K562 (cell line): ENCODE data around the gene CIAO2A. TPM values are rescaled to one million over a fixed set of nuclear protein-coding genes. Genes with fewer than 3 reads are reported as not detected.

Experiments
- ATAC-seq: fragments of 200-7000 bp; cut with Tn5 transposase; 3 replicates; pipeline ENCODE4 v1.9.1; 2020; ENCODE audit warnings: moderate library complexity
- BruUV-seq: library from RNA; stranded (reverse); fragments of 400-500 nt; replicated peaks from 2 replicates; lab custom pipeline; 2021; lab: Mats Ljungman, UMichigan
- CTCF ChIA-PET: fragments of 300-600 bp; formaldehyde crosslinking; extraction: SDS; loops from one replicate; lab custom pipeline; 2021; ENCODE audit warnings: low intra/inter-chr PET ratio; lab: Yijun Ruan, JAX
- POLR2A ChIA-PET: fragments of 300-600, 350-650 bp; sonication (Branson Sonifier 250); formaldehyde crosslinking; extraction: SDS; loops from one replicate; lab custom pipeline; 2021; ENCODE audit warnings: antibody characterized with exemption, inconsistent platforms; lab: Yijun Ruan, JAX
- DNase-seq, 4 experiments: peaks; one replicate each; pipeline versions ENCODE4 v3.0.0 to v3.0.0-alpha.2; 2011 to 2018; ENCODE audit warnings: low spot score in 3 of 4, mixed read lengths in 3 of 4; ENCODE audit errors: extremely low read depth in 1 of 4
- FAIRE-seq: peaks from 2 replicates; lab custom pipeline; 2011; peaks lifted over from hg19 to GRCh38; lab: Jason Lieb, UNC
- H2AFZ ChIP-seq: 2 replicates; pipeline ENCODE4 v1.6.0; 2011; ENCODE audit warnings: low read depth, low read length, control low read depth, inconsistent platforms
- H3K27ac ChIP-seq: fragments of 200-600 bp; 3 replicates; pipeline ENCODE4 v1.8.0; 2011; ENCODE audit warnings: low read depth, mild to moderate bottlenecking, control low read depth, inconsistent platforms, low read length, moderate library complexity, mixed read lengths; ENCODE audit errors: extremely low read depth
- H3K27me3 ChIP-seq, 2 experiments: fragments of 300-600 bp in 1 of 2; 2 replicates in 1 of 2; 3 replicates in 1 of 2; pipeline versions ENCODE4 v1.6.0 to v1.8.0; 2011; ENCODE audit warnings: inconsistent platforms in 2 of 2, low read length in 2 of 2, mild to moderate bottlenecking in 1 of 2, mixed read lengths in 1 of 2, moderate library complexity in 1 of 2; ENCODE audit not compliant: control insufficient read depth in 2 of 2, insufficient read depth in 2 of 2
- H3K36me3 ChIP-seq: fragments of 300-600 bp; 3 replicates; pipeline ENCODE4 v1.8.0; 2011; ENCODE audit warnings: mild to moderate bottlenecking, low read length, inconsistent platforms; ENCODE audit not compliant: control insufficient read depth, insufficient read depth
- H3K4me1 ChIP-seq, 2 experiments: fragments of 200-600 bp in 1 of 2; replicated peaks in 1 of 2; 2 replicates in 1 of 2; 3 replicates in 1 of 2; pipeline versions ENCODE4 v1.5.1 to v1.8.0; 2011; ENCODE audit warnings: inconsistent platforms in 2 of 2, low read length in 2 of 2, mild to moderate bottlenecking in 1 of 2, mixed read lengths in 1 of 2, moderate library complexity in 1 of 2; ENCODE audit not compliant: control insufficient read depth in 2 of 2, insufficient read depth in 2 of 2
- H3K4me2 ChIP-seq: 2 replicates; pipeline ENCODE4 v1.6.1; 2011; ENCODE audit warnings: low read length, control low read depth, inconsistent platforms, mixed read lengths; ENCODE audit not compliant: insufficient read depth
- H3K4me3 ChIP-seq: fragments of 200-600 bp; sonication (generic), shearing (Covaris generic); 2 replicates; pipeline ENCODE4 v1.5.1; 2016; ENCODE audit warnings: control low read depth, inconsistent platforms
- H3K79me2 ChIP-seq: fragments of 200-600 bp; 3 replicates; pipeline ENCODE4 v1.8.0; 2011; ENCODE audit warnings: low read length, inconsistent platforms; ENCODE audit not compliant: control insufficient read depth, insufficient read depth
- H3K9ac ChIP-seq, 2 experiments: 2 replicates each; pipeline versions ENCODE4 v1.6.0 to v1.6.1; 2011; ENCODE audit warnings: low read depth in 2 of 2, low read length in 2 of 2, control low read depth in 1 of 2, inconsistent platforms in 1 of 2, mild to moderate bottlenecking in 1 of 2, mixed read lengths in 1 of 2; ENCODE audit not compliant: insufficient read depth in 1 of 2
- H3K9me1 ChIP-seq: one replicate; pipeline ENCODE4 v1.6.0; 2011; ENCODE audit warnings: inconsistent platforms, mild to moderate bottlenecking, low read length, moderate library complexity; ENCODE audit not compliant: control insufficient read depth, insufficient read depth
- H3K9me3 ChIP-seq: replicated peaks from 2 replicates; pipeline ENCODE4 v1.5.1; 2011; ENCODE audit warnings: low read depth, low read length, inconsistent platforms; ENCODE audit not compliant: control insufficient read depth, insufficient read depth
- H4K20me1 ChIP-seq: replicated peaks from 2 replicates; pipeline ENCODE4 v1.6.1; 2011; ENCODE audit warnings: low read length, inconsistent platforms, mixed read lengths; ENCODE audit not compliant: control insufficient read depth, insufficient read depth
- ARHGAP35 ChIP-seq: fragments of 450-650 bp; IDR thresholded peaks from 2 replicates; pipeline ENCODE4 v1.6.1; 2018; ENCODE audit not compliant: partially characterized antibody
- DMBX1 ChIP-seq: fragments of 250-450 bp; sonication (Bioruptor Pico); IDR thresholded peaks from 2 replicates; pipeline ENCODE4 v1.8.0; 2022; ENCODE audit warnings: inconsistent platforms, mild to moderate bottlenecking, moderate library complexity, borderline replicate concordance
- E2F6 ChIP-seq, 2 experiments: IDR thresholded peaks; 2 replicates each; pipeline ENCODE4 v1.6.1; 2011; ENCODE audit warnings: borderline replicate concordance in 1 of 2, control low read depth in 1 of 2, low read depth in 1 of 2, low read length in 1 of 2, mild to moderate bottlenecking in 1 of 2, mixed read lengths in 1 of 2, moderate library complexity in 1 of 2; ENCODE audit not compliant: insufficient read depth in 1 of 2, insufficient read length in 1 of 2, poor library complexity in 1 of 2, severe bottlenecking in 1 of 2; ENCODE audit errors: extremely low read depth in 1 of 2
- ELF2 ChIP-seq: fragments of 250-450 bp; sonication (Bioruptor Pico); IDR thresholded peaks from 2 replicates; pipeline ENCODE4 v1.5.0; 2021; ENCODE audit warnings: mild to moderate bottlenecking
- GTF2A2 ChIP-seq: IDR thresholded peaks from 2 replicates; pipeline ENCODE4 v1.6.1; 2016; ENCODE audit warnings: mild to moderate bottlenecking, missing genetic modification characterization, missing compliant biosample characterization
- HNRNPL ChIP-seq: fragments of 200-400 bp; formaldehyde crosslinking; IDR thresholded peaks from 2 replicates; pipeline ENCODE4 v1.6.1; 2017; ENCODE audit warnings: low read depth, mild to moderate bottlenecking, low read length
- ILF3 ChIP-seq: fragments of 450-650 bp; IDR thresholded peaks from 2 replicates; pipeline ENCODE4 v1.6.1; 2018; ENCODE audit warnings: antibody characterized with exemption, mild to moderate bottlenecking, moderate library complexity, borderline replicate concordance
- MCM3 ChIP-seq: fragments of 450-650 bp; IDR thresholded peaks from 2 replicates; pipeline ENCODE4 v1.6.1; 2016
- PHF8 ChIP-seq: fragments of 200-600 bp; sonication (generic); IDR thresholded peaks from 2 replicates; pipeline ENCODE4 v1.6.1; 2012; ENCODE audit warnings: mixed run types, mild to moderate bottlenecking, inconsistent platforms, low read length, moderate library complexity, borderline replicate concordance
- PRDM10 ChIP-seq: fragments of 450-650 bp; IDR thresholded peaks from 2 replicates; pipeline ENCODE4 v1.6.1; 2018; ENCODE audit not compliant: partially characterized antibody
- RB1 ChIP-seq: fragments of 450-650 bp; IDR thresholded peaks from 2 replicates; pipeline ENCODE4 v1.6.1; 2017; ENCODE audit warnings: low read depth, mild to moderate bottlenecking
- RBFOX2 ChIP-seq: fragments of 200-400 bp; formaldehyde crosslinking; IDR thresholded peaks from 2 replicates; pipeline ENCODE4 v1.6.1; 2017; ENCODE audit warnings: low read depth, mild to moderate bottlenecking, low read length, moderate library complexity
- ZEB2 ChIP-seq: fragments of 450-650 bp; IDR thresholded peaks from 2 replicates; pipeline ENCODE4 v1.6.1; 2016
- ZNF445 ChIP-seq: fragments of 250-450 bp; sonication (Bioruptor Pico); IDR thresholded peaks from 2 replicates; pipeline ENCODE4 v1.4.0; 2020; ENCODE audit warnings: low read depth, mild to moderate bottlenecking, moderate library complexity
- WGBS: fragments of 100-300 bp; shearing (Covaris generic); methylation state at CpG from one replicate; pipeline ENCODE4 v1.1.6; 2016; ENCODE audit warnings: low coverage, mixed read lengths; ENCODE audit not compliant: insufficient coverage; ENCODE audit errors: missing lambda C conversion rate; 5-methylcytosine and 5-hydroxymethylcytosine counted together
- in situ Hi-C: fragments of 300-500 bp; cut with MboI; formaldehyde crosslinking; loops from 4 replicates; pipeline ENCODE4 v1.15.0; 2018; ENCODE audit warnings: inconsistent platforms, mixed read lengths
- intact Hi-C: fragments of 100-400 bp; cut with micrococcal nuclease; formaldehyde crosslinking; loops from 2 replicates; pipeline ENCODE4 v1.14.2; 2022
- polyA plus RNA-seq, 8 experiments: library from polyadenylated mRNA; depleted of rRNA in 4 of 8; stranded (reverse) in 5 of 8; unstranded in 3 of 8; fragments of >200 nt; fragmentation: Nextera tagmentation in 2 of 8; fragmentation: Illumina TruSeq in 1 of 8; extraction: Ambion mirVana in 2 of 8; extraction: Trizol in 1 of 8; gene quantifications; 2 replicates each; pipeline versions ENCODE4 v1.2.1 to v1.2.3, GENCODE V29; 2011 to 2014; ENCODE audit warnings: inconsistent platforms in 1 of 8, missing spikeins in 1 of 8
- total RNA-seq, 7 experiments: library from RNA; depleted of rRNA in 6 of 7; stranded (reverse); fragments of >200 nt in 6 of 7; fragmentation: Illumina TruSeq in 2 of 7; extraction: Trizol in 2 of 7; gene quantifications; 2 replicates each; pipeline versions ENCODE4 v1.2.1 to v1.2.3, GENCODE V29; 2011 to 2021; ENCODE audit warnings: low replicate concordance in 1 of 7

The CIAO2A gene
- total and polyA plus RNA-seq, 9 of the 15 experiments (the other 6 are each of a cell fraction or from before 2014, with no cell fraction given), result 161 to 429 (median 313) TPM

- TF ChIP-seq ARHGAP35, result no peak
- no peak for TF ChIP-seq ILF3
- peak; percentile 40 for TF ChIP-seq RBFOX2
- no peak for TF ChIP-seq ZNF445 (CRISPR knock-in tag)
Measured at GRCh38 chr15:64046421-64047153, 47.1 kb downstream of the CIAO2A start, which contains the start of gene DAPK2 (continued).

DNA sequence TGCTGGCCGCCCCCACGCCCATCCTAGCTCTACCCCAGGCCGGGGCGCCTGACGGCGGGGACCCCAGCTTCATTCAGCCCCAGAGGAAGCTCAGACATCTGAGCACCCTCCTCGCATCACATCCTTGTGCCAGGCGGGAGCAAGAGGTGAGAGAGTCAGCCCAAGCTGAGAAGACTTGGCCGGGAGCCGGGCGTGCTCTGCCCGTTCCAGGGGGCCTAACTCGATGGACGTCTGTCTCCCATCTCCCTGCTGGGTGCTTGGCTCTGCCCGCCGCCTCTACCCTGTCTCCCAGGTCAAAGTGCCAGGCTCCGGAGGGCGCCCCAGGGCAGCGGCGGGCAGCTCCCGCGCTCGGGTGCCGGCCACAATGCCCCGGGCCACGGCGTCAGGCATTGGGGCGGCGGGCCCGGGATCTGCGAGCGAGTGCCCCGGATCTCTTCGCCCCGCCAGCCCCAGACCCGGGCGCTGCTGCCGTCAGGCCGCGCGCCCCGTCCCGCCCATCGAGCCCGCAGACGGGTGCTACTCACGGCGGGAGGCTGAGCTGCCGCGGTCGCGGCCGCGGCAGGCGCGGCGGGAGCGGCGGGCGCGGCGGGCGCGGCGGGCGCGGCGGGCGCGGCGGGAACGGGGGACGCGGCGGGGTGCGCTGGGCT, 47.7 kb downstream of the CIAO2A start:
- peak overlapping the region; percentile 48 for H3K4me2 ChIP-seq
- H3K9me1 ChIP-seq, result no peaks in the 10 kb centered on the region
- H3K9me3 ChIP-seq, result no peaks in the 10 kb centered on the region
- ChIA-PET CTCF (interaction anchor here (0.8 to 1.9 kb wide), 3 partner anchors 209 to 294 kb away, joined by 4 to 9 read pairs (median 5); no protein-coding TSS in a partner anchor), POLR2A (interaction anchor here (0.6 to 0.8 kb wide), 5 partner anchors 21 to 432 kb away, joined by 3 to 5 read pairs (median 3); no protein-coding TSS in a partner anchor)
- H3K36me3 ChIP-seq, result no peaks in the 10 kb centered on the region
- in situ Hi-C loops, result no loop called here
- WGBS, result 62% methylated on average over 20 of the region's 76 CpGs
- FAIRE-seq (no peak), DNase-seq (no peak), ATAC-seq (peak; percentile 45; the same call in 2 of the 3 replicates)
- H3K9ac ChIP-seq, result peak overlapping the region in 1 of 2 experiments; percentile 96; a peak in 3 of 4 replicates
- H3K27ac ChIP-seq, result no peak overlapping the region
- peak overlapping the region; percentile 97 for H2AFZ ChIP-seq
- no peaks in the 10 kb centered on the region for H4K20me1 ChIP-seq
- no peaks in the 10 kb centered on the region for H3K27me3 ChIP-seq
- no TSS peak for BruUV-seq
- H3K79me2 ChIP-seq, result no peaks in the 10 kb centered on the region
- H3K4me3 ChIP-seq, result peak overlapping the region; percentile 43
- intact Hi-C loops, result loop anchor here (1.0 to 5.0 kb wide), 6 partner anchors 41 to 294 kb away; no protein-coding TSS in a partner anchor
- H3K4me1 ChIP-seq, result peaks cover 4 to 26% of the 10 kb centered on the region in 2 experiments; a peak in 3 of 5 replicates
- TF ChIP-seq HNRNPL (peak; percentile 79; the same call in 1 of the 2 replicates), PRDM10 (no peak), E2F6 (IDR thresholded peaks at IDR 0.05; ENCODE audit: borderline replicate concordance in 1 of 2, extremely low read depth in 1 of 2, insufficient read depth in 1 of 2, insufficient read length in 1 of 2, low read depth in 1 of 2, low read length in 1 of 2, poor library complexity in 1 of 2, severe bottlenecking in 1 of 2) (peak in 1 of 2 experiments; percentile 49), MCM3 (no peak), DMBX1 (CRISPR knock-in tag) (no peak), GTF2A2 (tag) (no peak), ZEB2 (no peak), RB1 (0 out of 2 replicates have a peak, but pooled peaks have one; percentile 5), PHF8 (peak; percentile 45; the same call in 1 of the 2 replicates), ELF2 (CRISPR knock-in tag) (no peak)
